NCI-H1092 (cell line): ENCODE data around the gene HDAC7.
A peak's percentile ranks its signal among the peaks of the same experiment; 100 is the strongest.

Experiments used
- DNase-seq: peaks from one replicate; lab custom pipeline; 2025; lab: John Stamatoyannopoulos, UW

Gene HDAC7

DNA sequence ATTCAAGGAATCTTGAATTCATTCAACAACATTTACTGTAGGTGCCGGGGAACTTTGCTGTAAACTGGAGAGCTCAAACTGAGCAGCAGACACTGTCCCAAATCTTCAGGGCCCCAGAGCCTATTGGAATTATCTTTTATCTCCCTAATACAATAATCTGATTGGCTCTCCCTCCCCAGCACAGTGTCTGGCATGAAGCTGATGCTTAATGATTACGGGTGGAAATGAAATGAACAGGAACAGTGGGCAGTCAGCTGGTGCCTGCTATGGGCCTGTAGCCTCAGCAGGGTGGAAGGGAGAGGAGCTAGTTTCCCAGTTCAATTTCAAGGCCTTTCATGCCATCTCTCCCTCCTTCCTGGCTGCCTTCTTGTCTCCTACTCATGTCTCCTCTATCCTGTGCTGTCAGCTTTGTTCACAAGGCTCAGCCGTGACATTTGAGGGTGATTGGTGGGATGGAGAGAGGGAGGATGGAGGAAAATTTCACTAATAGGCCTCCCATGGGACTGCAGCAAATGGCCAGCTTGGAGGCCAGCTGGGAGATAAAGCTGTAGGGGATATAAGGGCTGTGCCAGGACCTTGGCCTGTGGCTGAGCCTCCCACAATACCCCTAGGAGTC is 56.7 kb downstream of the HDAC7 start:
- no peak for DNase-seq

DNA sequence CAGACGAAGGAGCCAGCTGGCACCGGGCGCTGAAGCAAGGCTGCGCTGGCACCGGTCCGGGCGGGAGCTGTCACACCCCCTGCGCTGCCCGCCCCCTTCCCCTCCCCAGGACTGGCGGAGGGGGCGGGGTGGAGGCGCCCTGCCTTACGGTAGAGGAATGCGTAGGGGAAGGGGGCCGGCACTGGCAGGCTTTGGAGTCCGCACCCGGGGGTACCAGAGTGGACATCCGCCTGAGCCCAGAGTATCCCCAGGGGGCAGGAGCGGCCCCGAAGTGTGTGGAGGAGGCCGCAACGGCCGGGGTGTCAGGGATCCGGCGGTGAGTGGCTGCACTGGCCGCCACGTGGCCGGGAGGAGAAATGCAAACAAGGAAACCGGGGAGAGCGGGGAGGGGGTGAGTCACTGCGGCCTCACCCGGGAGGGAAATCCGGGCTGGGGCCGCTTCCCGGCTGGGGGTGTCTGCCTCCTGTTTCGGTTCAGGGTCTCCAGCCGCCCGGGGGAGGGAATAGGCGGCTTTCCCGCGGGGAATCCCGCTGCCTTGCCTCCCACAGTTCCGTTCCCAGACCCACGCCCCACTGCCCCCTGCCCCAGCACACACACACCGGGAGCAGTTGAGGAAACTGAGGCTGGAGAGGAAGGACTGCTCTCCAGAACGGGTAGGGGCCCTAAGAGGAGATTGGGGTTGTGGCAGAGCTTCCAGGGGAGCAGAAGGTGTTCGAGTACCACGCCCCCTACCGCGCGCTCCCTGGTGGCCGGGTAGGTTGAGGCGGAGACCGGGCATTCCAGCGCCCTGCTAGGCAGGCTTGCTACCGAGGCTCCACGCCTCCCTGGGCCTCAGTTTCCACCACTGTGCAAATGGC is 60.6 kb downstream of the HDAC7 start, which contains the start of gene RAPGEF3:
RAPGEF3 (minus strand) TSS at position 47 of the 857 bp plus-strand sequence. CDS start 324 bp downstream, outside the sequence.
- peak; percentile 75 for DNase-seq

DNA sequence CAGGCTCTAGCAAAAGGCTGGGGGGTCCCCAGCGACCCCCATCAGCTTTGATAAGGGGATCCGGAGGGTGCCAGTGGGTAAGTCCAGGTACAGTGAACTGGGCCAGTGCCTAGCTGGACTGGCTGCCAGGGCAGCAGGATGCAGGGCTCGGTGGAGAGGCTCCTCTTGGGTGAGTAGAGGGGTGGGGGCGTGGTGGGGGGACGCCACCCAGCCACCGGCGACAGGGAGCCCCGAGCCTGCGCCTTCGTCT is 61.2 kb downstream of the HDAC7 start:
- DNase-seq = no peak

DNA sequence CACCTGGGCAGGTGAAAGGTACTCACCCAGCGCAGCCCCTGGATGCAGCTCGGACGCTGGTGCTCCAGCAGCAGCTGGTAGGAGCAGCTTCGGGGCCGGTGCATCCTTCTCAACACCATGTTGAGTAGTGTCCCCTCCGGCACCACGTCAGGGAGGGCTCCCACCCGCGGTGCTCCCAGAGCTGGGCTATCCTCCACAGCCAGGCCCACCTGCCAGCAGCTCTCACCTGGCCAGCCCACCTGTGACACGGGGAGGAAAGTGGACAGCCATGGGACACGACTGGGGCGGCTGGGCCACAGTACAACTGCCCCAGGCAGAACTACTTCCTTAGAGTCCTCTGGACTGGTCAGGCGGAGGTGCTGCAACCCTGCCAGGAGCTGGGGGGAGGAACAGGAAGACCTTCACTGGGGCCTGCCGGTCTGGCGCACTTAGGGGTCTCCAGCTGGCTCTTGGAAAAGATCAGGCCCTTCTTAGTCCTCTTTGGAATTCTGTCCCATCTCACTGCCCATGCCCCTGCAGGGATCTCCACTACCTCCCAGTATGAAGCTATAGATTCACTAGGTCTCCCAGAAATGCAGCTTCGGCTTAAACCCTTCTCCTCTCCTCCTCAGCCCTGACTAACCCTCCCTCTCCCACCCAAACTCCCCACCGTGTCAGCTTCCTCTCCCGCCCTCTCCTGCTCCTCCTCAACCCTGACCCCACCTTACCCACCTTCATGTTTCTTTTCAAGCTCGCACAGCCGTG is 61.7 kb downstream of the HDAC7 start:
- DNase-seq = no peak

DNA sequence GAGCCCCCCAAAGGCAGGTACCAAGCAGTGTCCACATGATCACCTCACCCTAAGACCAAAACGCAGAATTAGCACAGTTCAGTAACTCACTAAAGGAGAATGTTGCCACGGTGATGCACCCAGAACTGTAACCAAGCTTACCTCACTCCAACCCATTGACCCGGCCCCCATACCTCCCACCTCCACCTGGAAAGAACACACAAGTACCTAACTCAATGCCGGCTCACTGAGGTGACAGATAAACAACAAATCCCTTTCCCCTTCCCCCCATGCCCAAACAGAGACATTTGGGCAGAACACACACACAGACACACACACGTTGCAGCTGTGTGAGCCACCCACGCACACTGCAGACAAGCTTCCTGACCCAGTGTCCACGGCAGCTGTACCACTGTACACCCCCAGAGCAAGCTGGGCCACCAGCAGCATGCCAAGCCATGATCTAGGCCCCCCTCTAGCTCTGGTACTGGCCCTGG is 62.3 kb downstream of the HDAC7 start:
- no peak for DNase-seq

DNA sequence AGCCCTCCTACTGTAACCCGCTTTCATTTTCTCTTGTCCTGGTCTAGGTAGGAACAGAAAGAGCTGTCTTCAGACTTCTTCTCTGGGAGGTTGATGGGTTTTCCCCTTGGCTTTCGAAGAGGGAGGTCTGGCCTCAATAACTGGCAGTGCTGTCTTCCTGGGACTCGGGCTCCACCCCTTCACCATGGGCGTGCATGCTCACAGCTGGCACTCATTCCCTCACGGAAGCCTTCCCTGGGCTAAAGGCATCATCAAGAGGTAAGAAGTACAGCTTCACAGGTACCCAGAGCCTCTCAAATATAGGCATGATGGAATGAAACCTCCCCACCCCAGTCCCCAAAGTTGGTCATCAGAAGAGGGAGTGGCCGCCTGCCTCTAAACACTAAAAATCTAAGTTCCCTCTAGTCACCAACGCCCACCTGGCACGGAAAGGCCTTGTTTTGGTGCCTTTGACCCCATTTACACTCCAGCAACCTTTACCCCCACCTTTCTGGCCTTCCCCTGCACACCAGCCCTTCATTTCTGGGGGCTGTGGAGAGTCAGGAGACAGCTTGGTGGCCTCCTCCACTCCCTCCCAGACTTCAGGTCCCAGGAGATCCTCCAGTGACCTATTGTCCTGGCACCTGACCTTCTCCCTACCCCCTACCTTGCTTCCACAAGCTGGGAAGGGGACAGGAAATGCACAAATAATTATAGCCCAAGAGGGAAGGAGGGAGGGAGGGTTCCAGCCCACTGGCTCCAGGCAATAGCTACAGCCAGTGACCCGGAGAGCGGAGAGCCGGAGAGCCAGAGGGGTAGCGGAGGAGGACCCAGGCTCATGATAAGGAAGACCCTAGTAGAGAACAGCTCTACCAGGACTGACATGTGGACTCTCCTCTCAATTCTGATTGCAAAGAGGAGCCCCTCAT is 63.8 kb downstream of the HDAC7 start:
- DNase-seq = no peak

DNA sequence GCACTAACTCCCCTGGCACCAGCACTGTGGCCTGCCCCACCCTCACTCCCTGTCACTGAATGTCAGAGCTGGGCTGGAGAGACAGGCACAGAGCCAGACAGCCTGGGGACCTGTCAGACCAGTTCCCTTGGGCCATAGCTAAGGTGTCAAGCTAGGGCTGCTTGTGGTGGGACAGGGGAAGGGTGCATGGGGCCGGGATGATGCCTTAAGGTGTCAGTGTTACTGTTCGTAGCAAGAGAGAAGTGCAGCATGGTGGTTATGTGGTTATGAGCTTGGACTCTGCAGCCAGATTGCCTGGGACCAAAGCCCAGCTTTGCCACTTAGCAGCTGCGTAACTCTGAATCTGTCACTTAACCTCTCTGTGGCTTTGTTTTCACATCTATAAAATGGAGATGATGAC is 64.8 kb downstream of the HDAC7 start:
- no peak for DNase-seq

DNA sequence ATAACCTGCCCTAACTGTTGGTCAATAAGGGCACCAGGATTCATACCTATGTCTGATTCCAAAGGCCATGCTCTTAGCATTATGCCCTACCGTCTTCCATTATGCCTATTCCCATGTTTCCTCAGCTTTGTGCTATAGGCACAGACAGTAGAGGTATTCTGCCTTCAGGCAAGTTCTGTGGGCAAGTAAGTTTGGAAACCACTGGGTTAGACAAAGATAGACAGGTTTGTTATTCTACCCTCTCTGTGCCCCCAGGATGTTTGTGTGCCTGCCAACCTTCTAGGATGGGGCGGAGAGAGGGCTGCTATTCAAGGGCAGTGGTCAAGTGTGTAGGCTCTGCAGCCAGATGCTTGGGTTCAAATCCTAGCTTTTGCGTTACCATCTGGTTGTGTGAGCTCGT is 65.6 kb downstream of the HDAC7 start:
- no peak for DNase-seq

DNA sequence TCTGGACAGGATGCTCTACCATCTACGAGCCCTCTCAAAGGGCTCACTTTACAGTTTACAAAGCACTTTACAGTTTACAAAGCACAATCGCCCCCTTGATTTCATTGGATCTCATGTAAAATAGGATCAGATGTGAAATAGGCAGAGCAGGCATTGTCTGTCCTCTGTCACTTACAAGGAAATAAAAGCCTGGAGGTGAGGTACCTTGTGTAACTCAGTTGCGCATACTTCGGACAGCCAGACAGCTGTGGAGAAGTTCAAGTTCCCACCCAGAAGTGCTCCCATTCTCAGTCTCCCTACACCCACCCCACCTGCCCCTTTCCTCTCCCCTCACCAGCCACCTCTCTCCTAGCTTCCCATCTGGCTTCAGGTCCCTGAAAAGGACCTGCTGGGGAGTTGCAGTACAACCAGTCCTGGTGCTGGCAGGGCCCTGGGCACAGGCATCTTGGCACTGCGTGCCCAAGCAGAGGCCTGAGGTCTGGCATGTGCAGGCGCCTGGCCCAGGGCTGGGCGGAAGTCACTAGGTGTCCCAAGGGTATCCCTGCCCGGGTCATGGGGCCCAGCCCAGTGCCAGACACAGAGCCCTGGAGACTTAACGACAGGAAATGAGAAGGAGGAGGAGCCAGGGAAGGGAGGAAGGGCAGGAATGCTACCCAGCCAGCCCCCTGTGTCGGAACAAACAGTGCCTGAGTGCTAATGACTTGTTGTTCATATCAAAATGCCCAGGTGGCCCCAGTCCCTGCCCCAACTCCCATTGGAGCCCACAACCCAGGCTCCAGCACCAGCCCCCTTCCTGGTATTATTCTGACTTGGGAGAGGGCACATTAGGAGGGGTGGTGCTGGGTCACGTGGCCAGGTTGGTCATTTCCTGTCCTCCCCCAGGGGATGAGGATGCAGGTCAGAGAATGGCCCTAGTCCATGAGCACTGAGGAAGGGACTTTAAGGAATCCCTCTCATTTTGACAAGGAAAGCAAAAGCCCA is 66.4 kb downstream of the HDAC7 start:
- DNase-seq = no peak

DNA sequence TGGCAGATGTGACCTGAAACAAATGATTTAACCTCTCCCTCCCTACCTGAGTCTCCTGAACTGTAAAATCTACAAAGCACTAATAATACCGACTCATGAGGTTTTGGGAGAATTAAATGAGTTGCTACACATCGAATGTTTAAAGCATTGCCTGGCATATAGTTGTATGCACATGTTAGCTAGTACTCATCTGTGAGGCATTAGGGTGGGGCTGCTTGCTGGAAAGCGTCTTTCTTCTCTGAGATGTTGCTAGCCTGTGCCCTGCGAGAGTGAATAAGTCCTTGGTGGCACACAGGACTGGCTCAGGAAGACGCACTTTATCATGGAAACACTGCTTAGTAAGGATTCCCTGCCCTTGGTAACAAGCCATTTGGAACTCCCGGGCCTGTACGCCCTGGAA is 67.2 kb downstream of the HDAC7 start:
- no peak for DNase-seq

DNA sequence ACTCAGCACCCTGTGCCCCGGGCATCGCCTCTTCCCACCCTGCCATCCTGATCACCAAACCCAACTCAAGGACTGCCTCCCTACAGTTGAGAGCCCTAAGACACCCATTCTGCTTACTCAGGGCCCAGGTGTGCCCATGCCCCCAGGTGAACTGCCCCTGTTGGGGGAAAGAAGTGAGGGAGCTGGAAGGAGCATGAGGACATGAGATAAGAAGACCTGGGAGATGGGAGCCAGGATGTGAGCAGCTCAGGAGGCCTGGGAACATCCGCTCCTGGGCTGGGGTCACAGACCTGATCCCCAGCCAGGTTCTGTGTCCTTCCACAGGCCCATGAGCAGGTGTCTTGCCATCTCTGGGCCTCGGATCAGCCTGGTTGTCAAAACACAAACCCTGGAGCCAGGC is 67.6 kb downstream of the HDAC7 start:
- no peak for DNase-seq

DNA sequence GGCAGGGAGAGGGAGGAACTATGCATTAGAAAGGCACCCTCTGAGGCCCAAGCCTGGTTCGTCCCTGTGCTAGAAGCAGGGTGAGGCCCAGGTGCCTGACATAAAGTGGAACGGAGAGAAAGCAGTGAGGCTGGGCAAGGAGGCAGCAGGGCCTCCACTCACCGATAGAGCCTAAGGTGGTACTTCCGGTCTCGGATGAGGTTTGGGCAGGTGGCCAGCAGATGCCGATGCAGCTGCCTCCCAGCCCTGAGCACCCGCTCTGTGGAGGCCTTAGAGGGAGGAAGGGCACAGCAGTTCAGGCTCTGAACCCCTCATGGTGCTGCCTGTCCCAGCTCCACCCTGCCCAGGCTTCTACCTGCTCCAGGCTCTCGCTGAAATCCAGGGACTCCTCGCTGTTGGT is 68.1 kb downstream of the HDAC7 start:
- no peak for DNase-seq

DNA sequence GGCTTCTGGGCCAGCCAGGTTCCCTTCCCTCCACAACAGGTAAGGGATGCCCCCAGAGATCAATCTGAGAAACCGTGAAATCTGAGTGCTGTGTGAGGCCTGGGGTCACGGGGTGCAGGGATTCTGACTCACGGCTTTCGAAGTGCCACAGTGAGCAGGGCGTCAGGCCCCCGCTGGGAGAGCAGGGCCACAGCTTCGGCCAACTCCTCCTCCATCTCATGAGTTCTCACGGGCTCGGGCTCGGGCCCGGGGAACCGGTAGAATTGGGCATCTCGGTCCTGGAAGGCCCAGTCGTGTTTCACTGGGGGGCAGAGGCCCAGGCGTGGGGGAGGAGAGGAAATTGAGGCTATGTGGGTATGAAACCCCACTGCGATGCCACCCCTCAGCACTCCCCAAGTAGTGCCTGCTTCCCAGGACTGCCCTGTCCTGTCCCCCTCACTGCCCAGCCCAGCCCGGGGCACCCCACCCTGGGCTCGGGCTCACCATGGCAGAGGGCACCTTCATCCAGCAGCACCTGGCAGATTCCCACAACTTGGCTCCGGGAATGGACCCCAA is 68.7 kb downstream of the HDAC7 start:
- no peak for DNase-seq

DNA sequence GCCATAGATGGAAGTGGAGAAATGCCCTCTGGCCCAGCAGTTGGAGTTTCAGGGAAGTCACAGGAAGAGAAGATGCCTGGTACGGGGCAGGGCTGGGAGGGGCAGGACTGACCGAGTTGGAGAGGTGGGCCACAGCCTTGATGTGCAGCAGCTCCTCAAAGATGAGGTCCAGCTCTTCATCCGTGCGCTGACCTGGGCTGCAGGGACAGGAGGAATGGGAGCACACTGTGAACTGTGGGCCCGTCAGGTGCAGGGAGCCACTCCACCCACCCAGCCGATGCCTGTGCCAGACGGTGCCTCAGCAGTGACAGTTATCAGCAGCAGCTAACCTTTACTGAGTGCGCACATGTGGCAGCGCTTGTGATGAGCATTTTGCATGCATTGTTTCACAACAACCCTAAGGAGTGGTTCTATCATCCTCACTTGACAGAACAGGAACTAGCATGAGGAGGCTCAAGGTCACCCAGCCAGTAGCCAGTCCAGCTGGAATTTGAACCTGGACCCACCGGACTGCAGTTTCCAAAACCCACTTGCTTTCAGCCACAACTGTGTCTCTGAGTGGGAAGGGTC is 69.4 kb downstream of the HDAC7 start:
- no peak for DNase-seq

DNA sequence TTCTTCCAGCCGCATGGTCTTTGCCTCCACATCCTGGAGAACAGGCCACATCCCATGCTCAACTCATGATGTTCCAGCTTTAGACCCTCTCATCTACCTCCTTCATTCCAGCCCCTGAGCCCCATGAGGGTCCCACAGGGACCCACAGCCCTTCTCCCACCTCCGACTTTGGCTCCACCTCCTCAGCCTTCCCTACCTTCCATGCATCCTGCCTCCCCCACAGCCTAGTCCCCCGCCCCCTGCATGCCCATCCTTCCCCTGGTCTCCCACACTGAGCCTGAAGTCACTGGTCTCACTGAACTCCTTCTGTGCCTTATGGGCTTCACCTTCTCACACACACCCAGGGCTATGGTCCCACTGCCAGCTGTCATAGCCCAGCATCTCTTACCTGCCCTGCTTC is 70.8 kb downstream of the HDAC7 start:
- DNase-seq = no peak

DNA sequence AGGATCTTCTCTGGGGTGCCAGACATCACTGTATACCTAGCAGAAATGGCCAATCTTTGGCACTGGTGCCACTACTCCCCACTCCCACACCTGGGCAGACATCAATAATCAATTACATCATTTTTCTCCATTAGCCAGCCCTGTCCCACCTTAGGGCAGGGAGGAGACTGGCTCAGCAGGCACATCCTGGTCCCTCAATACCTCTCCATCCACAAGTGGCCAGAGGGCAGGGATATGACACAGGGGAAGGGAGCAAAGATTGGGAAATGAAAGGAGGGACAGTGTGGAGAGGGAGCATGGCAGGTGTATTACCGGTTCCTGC is 71.2 kb downstream of the HDAC7 start:
- DNase-seq = no peak

DNA sequence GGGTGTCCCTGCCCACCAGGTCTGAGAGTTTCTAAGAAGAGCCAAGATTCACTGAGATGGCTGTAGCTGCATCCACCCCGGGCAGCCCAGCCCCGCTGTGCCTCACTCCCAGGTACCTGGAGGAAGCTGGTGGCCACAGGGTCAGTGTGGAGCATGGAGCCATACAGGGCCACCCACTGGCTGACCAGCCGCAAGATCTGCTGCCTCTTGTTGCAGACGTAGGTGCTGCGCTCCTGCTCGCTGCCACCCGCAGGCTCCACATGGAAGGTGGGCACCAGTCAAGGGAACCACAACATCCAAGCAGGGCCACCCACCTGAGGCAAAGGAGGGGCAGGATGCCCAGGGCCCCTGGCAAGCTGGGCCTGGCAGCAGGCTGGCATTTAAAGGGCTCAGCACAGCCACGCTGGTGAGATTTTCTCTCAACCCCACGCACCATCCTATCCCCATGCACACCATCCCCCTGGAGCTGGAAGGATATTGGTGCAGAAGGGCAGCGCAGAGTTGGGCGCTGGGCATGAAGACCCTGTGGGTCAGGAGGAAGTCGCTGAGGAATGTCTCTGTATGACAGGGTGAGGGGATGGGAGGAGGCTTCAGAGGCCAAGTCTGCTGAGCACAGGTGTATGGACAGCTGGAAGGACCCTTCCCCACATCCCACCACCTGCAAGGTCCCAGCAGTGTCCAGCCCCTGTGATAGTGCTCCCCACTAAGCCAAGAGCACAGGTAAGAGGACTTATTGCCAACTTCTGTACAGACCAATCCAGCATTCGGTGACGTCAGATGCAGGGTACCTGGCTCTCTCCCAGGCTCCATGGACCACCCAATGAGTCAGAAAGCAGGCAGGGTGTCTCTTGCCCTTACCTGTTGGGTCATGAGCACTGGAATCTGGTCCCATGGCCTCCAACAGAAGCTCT is 71.9 kb downstream of the HDAC7 start:
- DNase-seq = no peak

DNA sequence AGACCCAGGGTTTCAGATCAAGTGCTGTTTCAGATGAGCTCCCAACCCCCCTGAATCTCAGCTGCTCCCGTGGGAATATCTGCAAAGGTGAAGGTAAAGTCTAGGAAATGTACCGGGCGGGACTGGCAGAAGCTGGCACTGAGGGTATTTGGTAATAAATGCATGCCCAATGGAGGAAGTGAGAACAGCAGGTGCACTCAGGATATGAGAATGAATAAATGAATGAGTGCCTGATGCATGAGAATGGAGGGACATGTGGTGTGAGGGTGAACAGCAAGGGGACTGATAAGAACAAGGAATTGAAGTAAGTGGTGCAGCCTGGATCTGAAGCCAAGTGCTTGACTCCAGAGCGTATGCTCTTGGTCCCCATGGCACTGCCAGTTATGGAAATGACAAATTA is 72.6 kb downstream of the HDAC7 start:
- DNase-seq = no peak

DNA sequence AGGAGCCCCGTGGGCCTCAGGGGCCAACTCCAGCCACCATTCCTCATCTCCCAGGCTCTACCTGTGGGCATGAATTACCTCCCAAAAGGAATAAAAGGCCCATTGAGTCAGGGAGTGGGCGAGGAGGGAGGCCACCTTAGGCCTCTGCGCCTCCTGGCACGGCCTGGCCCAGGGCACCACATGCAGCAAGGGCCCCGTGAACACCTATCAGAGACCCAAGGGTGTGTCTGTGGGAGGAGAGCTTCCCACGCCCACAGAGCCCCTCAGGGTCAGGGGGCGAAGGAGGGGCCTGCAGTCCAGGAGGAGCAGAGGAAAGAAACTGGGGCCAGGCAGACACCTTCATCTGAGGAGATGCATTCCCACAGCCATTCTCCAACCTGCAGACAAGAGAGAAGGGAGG is 73.2 kb downstream of the HDAC7 start:
- DNase-seq = no peak
